T-helper 2 cell treated with Interferon-gamma antibody and Interleukin-4, amounts not matched to agents 100 ng/mL and 5 ng/mL, for 36 hours (primary cell): Measurements from ENCODE around the gene HLCS. TPM values are rescaled to one million over a fixed set of nuclear protein-coding genes. Genes with fewer than 3 reads are reported as not detected.

Source experiments
- intact Hi-C: fragments of 100-400 bp; cut with micrococcal nuclease; formaldehyde crosslinking; loops from one replicate; pipeline ENCODE4 v1.15.1; 2023
- total RNA-seq: library from RNA; stranded (reverse); gene quantifications from 2 replicates; pipeline ENCODE4 v1.2.3, GENCODE V29; 2022

Gene HLCS
- total RNA-seq, 1 donor from 2014 or later, result 19.4 TPM

DNA sequence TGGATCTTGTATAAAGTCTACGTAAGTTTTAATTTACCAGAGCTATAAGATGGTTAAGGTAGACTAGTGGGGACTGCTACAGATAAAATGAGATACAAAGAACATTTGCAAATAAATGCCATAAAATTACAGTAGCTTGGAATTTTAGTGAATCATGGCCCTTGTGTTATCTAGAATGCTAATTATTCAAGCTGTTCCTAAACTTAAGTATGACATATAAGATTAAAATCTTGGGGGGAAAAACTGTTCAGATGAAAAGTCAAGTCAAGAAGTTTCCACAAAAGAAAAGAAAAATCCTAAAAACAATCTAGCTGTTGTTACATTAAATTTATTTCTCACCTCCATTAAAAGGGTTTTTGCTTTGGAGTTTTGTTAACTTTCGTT is 215.9 kb downstream of the HLCS start:
- intact Hi-C loops, result no loop called here

DNA sequence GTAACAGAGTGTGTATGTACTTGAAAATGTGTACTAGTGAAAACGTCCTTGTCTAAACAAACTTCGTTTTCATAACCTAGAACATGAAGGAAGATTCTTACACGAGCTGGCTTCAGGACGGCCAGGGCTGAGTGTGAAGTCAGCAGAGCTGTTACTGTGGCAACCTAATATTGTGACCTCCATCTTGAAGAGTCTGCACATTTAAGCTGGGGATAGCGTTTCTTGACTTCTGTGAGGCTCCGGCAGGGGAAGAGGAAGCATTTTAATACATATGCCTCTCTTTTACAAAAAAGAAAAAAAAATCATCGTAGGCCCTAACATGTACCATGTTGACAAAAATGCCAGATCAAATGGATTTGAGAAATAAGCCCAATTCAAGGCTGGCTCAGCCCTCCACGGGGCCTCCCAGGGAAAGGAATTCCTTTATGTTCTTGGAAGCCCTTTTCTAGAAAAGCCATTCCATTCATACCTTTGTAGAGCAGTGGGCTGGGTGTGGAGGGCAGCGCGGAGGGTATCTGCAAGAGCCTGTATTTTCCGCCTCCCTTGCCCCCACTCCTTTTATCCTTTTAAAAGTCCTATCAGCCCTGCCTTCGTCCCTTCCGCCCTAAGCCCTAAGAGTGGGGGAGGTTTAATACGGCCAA is 216.4 kb downstream of the HLCS start:
- intact Hi-C loops, result loop anchor here (5.0 kb wide), 1 partner anchor 177 kb away; no protein-coding TSS in a partner anchor

DNA sequence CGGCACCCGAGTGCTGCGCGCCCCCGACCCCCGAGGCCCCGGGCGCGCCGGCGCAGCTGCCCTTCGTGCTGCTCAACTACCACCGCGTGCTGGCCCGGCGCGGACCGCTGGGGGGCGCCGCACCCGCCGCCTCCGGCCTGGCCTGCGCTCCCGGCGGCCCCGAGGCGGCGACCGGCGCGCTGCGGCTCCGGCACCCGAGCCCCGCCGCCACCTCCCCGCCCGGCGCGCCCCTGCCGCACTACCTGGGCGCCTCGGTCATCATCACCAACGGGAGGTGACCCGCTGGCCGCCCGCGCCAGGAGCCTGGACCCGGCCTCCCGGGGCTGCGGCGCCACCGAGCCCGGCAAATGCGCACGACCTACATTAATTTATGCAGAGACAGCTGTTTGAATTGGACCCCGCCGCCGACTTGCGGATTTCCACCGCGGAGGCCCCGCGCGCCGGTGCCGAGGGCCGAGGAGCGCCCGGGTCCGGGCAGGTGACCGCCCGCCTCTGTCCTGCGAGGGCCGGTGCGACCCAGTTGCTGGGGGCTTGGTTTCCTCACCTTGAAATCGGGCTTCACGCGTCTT is 218.6 kb downstream of the HLCS start:
- intact Hi-C loops, result loop anchor here (5.0 kb wide), 1 partner anchor 179 kb away; no protein-coding TSS in a partner anchor

DNA sequence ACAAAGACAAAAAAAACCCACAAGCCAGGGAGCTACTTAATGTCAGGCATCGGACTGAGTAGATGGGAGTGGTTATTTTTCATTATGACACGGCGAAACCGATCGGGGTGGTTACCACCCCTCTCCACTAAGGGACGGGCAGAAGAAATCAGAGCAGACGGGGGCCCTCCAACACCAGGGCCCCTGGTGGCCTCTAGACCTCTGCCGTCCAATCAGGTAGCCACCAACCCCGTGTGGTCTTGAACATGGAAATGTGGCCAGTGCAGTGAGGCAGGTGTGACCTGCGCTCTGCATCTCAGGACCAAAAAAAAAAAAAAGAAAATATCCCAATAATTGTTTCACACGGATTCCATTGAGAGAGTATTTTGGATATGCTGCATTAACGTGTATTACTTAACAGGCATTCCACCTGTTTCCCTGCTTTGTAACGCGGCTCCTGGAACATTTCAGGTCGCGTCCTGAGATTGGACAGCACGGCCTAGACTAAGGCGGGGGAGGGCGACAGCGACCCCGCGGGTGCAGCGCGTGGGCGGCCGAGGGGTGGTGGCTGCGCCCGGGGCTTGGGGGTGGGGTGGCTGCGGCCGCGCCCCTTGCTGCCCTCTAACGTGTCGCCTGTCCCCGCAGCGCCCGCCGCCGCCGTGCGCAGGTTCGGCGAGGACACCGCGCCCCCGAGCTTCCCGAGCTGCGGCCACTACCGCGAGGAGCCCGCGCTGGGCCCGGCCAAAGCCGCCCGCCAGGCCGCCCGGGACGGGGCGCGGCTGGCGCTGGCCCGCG is 219.2 kb downstream of the HLCS start:
- intact Hi-C loops, result loop anchor here (5.0 kb wide), 1 partner anchor 180 kb away; no protein-coding TSS in a partner anchor

DNA sequence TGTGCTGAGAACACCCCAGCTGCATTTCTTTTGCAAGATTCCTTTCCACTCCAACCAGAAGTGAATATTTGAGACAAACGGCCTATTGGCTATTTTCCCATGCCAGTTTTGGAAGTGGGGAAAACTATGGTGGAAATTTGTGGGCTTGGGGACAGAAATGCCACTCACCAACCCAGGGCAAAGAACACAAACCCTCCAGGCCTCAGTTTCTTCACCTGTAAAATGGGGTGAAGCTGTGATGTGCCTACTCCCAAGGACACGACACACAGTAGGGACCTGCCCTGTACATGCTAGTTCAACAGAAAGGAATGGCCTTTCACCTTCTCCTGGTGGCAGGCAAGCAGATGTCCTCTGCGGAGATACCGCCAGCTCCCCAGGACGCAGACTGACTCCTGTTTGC is 221.0 kb downstream of the HLCS start:
- intact Hi-C loops, result loop anchor here (5.0 kb wide), 1 partner anchor 182 kb away; no protein-coding TSS in a partner anchor

DNA sequence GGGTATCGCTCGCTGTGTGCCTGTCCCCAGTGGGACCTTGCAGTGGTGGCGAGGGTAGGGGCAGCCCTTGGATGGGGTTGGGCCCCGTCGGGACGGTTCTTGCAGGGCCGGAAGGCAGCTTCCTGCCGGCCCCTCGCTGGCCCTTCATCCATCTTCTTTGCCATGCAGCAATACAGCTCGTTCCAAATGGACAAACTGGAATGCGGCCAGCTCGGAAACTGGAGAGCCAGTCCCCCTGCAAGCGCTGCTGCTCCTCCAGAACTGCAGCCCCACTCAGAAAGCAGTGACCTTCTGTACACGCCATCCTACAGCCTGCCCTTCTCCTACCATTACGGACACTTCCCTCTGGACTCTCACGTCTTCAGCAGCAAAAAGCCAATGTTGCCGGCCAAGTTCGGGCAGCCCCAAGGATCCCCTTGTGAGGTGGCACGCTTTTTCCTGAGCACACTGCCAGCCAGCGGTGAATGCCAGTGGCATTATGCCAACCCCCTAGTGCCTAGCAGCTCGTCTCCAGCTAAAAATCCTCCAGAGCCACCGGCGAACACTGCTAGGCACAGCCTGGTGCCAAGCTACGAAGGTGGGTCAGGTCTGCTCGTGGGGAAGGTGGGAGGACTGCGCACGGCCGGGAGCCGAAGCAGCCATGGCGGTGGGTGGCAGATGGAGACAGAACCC is 221.8 kb downstream of the HLCS start:
- intact Hi-C loops, result loop anchor here (5.0 kb wide), 1 partner anchor 183 kb away; no protein-coding TSS in a partner anchor

DNA sequence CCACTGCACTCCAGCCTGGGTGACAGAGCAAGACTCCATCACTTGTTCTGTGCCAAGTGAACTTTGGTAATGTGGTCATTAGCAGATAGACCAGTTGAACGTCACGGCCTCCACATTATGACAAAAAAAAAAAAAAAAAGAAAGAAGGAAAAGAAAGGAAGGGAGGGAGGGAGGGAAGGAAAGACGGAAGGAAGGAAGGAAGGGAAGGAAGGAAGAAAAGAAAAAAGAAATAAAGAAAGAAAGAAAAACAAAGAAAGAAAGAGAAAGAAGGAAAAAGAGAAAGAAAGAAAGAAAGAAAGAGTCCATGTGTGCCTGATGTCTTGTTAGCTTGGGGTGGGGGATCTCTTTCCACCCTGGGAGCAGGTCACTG is 222.3 kb downstream of the HLCS start:
- intact Hi-C loops, result no loop called here

DNA sequence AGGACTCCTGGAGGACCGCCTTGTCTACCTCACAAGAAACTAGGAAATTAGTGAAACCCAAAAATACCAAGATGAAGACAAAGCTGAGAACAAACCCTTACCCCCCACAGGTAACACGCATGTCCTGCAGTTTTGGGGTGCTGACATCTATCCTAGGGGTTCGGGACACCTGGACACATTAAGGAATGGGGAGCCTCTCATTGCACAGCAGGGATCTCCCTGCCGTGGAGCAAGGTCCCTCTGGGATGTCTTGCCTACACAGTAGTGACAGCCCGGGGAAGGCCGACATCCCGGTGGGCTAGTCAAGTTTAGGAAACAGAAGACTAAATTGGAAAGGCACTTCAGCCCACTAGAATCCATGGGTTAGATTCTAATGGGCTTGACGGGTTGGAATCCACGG is 223.0 kb downstream of the HLCS start:
- intact Hi-C loops, result no loop called here

DNA sequence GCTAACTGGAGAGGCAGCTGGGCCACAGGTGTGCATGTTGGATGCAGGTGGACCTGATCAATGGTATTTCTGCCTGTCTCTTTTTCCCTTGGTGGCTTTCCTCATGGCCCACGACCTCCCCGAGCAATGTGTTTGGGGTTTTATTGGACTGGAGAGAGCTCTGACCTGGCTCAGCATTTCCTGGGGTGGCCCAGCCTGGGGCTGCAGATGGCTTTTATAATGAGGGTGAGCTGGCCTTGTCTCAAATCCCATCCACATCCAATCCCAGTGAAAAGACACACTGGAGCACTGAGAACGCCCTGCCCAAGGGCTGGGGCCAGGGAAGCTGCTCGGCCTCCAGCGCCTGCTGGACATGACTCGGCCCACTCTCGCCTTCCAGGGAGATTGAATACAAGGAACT is 223.5 kb downstream of the HLCS start:
- intact Hi-C loops, result no loop called here

DNA sequence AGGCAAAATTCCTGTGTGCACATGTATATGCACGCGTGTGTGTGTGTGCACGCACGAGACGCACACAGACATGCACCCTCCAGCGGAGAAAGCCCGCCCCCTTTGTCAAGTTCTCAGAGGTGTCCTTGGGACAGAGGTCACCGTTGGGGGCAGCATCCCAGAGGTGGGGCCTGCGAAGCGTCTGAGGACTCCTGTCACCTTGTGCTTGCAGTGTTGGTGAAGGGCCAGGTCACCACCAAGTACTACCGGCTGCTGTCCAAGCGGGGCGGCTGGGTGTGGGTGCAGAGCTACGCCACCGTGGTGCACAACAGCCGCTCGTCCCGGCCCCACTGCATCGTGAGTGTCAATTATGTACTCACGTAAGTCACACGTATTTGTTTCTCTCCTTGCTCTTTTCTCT is 225.0 kb downstream of the HLCS start:
- intact Hi-C loops, result no loop called here

DNA sequence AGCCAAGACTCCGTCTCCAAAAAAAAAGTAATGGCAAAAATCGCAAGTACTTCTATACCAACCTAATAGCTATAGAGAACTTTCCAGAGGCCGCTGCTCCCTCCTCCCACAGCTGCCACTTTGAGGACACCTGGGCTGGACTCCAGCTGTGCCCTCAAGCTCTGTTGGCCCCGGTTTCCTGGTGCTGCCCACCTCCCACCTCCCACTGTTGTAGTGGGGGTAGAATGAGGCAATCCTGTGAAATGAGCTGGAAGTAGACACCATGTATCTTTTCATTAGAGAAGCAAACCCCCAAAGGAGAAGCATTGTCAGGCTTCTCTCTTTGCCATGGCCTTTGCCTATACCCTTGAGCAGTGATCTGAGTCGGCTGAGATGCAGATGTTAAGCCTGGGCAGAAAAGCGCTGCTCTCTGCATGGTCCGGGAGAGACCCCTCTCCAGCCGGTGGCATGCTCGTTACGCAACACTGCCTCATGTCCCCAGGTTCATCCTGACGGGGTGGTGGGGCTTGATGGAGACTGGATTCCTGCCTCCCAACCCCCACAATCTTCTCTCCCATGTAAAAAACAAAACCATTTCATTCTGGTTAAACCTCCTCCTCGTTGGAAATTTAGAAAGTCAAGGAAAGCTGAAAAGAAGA is 227.9 kb downstream of the HLCS start:
- intact Hi-C loops, result no loop called here

DNA sequence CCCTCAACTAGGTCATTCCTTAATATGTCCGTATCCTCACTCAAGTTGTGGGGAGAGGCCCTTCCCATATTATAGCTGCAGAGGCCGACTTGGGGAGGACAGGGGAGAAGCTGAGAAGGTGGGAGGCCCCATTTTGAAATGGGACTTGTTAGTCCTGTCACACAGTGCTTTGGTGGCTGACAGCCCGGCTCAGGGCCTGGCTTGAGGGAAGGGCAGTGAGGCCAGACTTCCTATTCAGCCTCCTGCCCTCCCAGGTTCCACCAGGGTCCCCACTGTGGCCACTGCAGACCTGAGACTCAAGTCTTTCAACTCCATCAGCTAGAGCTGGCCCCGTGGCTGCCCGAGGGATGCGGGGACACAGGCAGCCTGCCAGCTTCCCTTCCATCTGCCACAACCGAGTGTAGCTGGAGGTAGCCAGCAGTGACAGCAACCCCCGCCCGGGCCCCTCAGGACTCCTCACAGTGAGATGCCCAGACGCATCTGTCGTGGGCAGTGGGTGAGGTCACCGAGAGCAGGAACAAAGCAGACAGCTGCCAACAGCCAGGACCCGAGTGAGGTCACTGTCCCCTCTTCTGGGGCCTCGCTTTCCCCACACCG is 230.6 kb downstream of the HLCS start:
- intact Hi-C loops, result no loop called here

DNA sequence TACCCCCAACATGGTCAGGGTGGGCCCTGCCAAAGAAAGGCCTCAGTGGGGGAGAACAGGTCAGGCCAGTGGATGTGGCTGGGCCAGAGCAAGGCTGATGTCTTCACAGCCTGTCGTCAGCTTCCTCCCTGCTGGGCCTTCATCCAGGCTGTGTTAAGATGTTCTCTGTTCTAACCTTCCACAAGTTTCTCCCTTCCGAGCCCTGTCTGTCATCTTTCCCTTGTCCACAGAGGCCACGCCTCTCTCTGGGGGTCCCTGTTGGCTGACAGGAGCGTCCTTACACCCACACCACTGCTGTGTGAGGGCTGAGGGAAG is 231.3 kb downstream of the HLCS start:
- intact Hi-C loops, result no loop called here

DNA sequence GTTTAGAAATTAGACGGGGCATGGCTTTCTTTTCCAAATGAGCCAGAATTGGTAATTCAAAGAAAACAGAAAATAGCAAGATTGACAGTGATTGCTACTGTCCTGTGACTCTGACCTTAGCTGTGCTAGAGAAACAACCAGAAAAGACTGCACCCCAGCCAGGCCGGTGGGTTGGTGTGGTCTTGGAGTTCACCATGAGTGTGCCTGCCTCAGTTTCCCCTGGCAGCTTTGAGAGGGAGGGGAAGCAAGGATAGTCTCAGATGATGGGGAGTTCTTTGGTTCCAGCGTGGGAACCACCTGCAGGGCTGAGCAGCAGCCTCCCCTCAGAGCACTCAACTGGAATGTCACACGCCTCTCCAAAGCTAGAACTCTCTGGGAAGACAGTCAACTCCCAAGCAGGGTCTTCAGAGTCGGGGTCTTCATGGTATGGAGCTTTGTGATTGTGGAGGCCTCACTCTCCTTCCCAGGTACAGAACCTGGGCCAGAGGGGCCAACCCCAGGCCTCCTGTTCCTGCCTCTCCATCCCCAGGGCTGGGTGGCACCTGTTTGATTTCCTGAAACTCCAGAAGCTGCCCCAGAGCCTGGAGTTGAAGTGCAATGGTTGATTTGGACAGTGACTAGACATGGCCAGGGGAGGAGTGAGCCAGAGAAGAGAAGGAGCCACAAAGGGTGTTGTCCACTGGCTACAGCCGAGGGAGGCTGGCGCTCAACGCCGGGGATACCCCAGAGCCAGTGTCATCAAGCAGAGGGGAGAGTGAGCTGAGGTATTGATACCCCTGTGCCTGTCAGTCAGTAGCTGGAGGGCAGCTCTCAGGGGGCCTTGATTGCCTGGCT is 231.9 kb downstream of the HLCS start:
- intact Hi-C loops, result no loop called here

DNA sequence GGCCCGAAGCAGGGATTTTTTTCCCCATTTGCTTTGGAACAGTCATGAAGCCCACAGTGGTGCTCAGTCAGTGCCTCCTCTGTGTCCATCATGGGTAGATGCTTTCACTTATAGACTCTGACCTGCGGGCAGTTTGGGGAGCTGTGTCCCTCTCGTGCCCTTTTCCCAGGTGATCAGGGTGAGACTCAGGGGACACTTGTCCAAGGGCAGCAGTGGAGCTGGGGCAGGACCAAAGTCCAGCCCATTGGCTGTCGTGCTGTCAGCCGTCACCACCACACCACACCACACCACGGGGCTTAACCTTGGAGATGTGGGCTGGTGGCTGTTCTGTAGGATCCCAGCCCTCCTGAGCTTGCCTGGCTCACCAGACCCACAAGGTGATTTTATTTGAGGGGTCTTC is 232.6 kb downstream of the HLCS start:
- intact Hi-C loops, result no loop called here

DNA sequence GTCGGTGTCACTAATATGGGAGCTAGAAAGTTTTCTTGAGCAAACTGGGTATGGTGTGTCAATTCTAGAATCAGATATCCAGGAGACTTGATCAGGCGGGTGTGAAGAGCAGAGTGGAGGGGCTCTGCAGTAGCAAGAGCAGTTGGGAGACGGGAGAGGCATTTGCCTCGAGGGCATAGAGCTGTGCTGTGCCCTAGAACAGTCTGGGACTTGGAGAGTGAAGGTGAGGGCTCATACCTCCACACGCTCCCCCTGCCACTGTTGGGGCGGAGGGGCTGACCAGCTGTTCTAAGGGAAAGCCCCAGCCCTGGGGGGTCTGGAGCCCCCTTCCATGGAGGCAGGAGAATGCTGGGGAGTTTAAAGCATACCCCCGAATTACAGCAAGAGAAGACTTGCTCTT is 233.7 kb downstream of the HLCS start:
- intact Hi-C loops, result no loop called here

DNA sequence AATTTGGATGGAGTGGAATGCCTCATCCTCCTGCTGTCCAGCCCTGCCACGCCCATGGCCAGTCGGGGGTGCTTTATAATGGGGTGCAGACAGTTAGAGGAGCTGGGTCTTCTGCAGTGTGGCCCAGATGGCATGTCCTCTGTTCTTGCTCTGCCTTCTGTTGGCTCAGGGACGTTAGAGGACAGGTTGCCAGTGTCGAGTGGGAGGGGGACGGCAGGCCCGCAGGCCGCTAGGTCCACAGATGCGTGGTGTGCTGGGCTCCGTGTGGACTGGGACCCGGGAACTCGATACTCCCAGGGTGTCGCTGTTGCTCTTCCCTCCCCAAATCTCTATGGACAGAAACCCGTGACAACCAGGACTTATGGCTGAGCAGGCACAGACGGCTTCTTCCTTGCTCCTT is 234.3 kb downstream of the HLCS start:
- intact Hi-C loops, result no loop called here

DNA sequence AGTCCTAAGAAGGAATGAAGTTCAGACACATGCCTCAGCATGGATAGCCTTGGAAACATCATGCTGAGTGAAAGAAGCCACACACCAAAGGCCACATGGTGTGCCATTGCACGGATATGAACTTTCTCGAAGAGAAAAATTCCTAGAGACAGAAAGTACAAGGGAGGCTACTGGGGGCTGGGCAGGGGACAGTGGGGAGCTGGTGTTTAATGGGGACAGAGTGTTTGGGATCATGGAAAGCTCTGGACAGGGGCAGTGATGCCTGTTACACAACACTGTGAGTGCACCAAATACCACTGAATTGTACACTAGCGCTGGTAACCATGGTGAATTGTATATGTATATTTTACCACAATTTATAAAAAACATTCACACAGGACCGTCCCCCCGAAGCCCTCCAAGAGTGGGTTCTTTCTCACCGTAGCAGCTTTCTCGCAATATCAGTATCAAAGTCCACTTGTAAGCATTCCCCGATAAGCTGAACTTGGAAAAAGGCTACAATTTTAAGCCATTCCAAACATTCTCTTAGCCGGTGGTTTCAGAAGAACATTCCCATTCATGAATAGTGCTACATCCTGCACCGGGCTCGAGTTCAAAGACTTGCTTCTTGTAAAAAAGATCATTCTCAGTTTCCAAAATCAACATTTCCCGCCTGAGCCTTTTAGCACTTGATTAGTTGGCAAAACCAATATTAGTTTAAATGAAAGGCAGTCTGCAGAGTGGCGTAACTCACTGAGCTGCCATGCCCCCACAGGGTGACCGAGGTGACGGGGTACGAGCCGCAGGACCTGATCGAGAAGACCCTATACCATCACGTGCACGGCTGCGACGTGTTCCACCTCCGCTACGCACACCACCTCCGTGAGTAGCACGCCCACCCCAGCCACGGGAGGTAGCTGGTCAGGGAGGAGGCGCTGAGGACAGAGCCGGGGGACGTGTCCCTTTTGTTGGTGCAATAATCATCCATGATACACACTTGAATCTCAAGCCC is 235.9 kb downstream of the HLCS start:
- intact Hi-C loops, result no loop called here

DNA sequence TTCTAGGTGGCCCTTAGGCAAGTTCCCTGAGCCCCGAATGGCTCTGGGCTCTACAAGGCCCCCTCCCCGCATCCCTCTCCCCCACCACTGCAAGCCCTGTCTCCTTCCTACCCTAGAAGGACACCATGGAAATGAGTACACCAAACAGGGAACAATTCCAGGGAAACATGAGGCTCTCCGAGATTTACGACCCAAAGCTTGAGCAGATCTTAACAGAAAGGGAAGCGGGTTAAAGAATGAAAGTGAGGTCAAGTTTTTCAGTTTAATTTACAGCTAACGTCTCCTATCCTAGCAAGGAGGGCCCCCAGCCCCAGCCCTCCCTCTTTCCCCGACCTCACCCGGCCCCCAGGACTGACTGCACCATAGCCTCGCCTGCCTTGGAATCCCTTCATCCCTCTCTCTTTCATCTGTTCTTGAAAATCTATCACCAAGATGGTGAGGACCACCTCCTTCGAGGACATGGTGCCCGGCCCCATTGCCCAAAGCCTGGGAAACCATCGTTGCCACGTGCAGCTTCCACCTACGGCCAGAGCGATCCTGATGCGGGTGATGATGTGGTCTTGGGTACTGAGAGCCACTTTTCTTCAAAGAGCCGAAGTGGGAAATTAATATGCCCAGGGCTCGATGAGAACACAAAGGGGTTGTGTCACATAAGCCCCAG is 237.0 kb downstream of the HLCS start:
- intact Hi-C loops, result no loop called here
